H9 (cell line): ENCODE measurements around the gene STX8. TPM values are rescaled to one million over a fixed set of nuclear protein-coding genes. Genes with fewer than 3 reads are reported as not detected.
"Not testable (repeated sequence)": the region's sequence is repeated elsewhere in the genome, so short reads cannot be mapped to it uniquely, and the experiment has no call there.

Experiments used
- DNase-seq: peaks from one replicate; pipeline ENCODE4 v3.0.0-alpha.2; 2017
- H2AFZ ChIP-seq: one replicate; pipeline ENCODE4 v1.6.1; 2013; ENCODE audit warnings: mild to moderate bottlenecking, low read length, control low read depth, moderate library complexity
- H2AK5ac ChIP-seq: 2 replicates; pipeline ENCODE4 v1.6.1; 2013; ENCODE audit warnings: low read length, control low read depth, mixed read lengths; ENCODE audit not compliant: insufficient read length
- H2BK120ac ChIP-seq: one replicate; pipeline ENCODE4 v1.6.1; 2013; ENCODE audit warnings: low read depth, mild to moderate bottlenecking, low read length, control low read depth, inconsistent platforms; ENCODE audit not compliant: poor library complexity, severe bottlenecking
- H2BK12ac ChIP-seq: 2 replicates; pipeline ENCODE4 v1.6.1; 2013; ENCODE audit warnings: low read length, control low read depth, mixed read lengths, low read depth; ENCODE audit not compliant: insufficient read length
- H2BK15ac ChIP-seq: 2 replicates; pipeline ENCODE4 v1.6.1; 2013; ENCODE audit warnings: low read depth, low read length, control low read depth
- H2BK20ac ChIP-seq: one replicate; pipeline ENCODE4 v1.6.1; 2013; ENCODE audit warnings: low read depth, mild to moderate bottlenecking, low read length, control low read depth, inconsistent platforms; ENCODE audit not compliant: poor library complexity, severe bottlenecking
- H2BK5ac ChIP-seq: 2 replicates; pipeline ENCODE4 v1.6.1; 2013; ENCODE audit warnings: low read length, control low read depth, mixed read lengths; ENCODE audit not compliant: insufficient read length
- H3K14ac ChIP-seq: 2 replicates; pipeline ENCODE4 v1.6.1; 2013; ENCODE audit warnings: low read length, control low read depth; ENCODE audit not compliant: insufficient read depth
- H3K18ac ChIP-seq: 2 replicates; pipeline ENCODE4 v1.6.1; 2013; ENCODE audit warnings: low read depth, mild to moderate bottlenecking, mixed read lengths, low read length, control low read depth; ENCODE audit not compliant: insufficient read length
- H3K23ac ChIP-seq: 2 replicates; pipeline ENCODE4 v1.6.1; 2013; ENCODE audit warnings: low read length, control low read depth, mixed read lengths, low read depth; ENCODE audit not compliant: insufficient read length
- H3K23me2 ChIP-seq: 2 replicates; pipeline ENCODE4 v1.6.1; 2013; ENCODE audit warnings: low read depth, mild to moderate bottlenecking, mixed read lengths, low read length, control low read depth; ENCODE audit not compliant: insufficient read length, poor library complexity, severe bottlenecking
- H3K27ac ChIP-seq: 2 replicates; pipeline ENCODE4 v1.5.1; 2013; ENCODE audit warnings: low read length, control low read depth, mixed read lengths, low read depth; ENCODE audit not compliant: insufficient read length
- H3K27me3 ChIP-seq: 2 replicates; pipeline ENCODE4 v1.6.1; 2013; ENCODE audit warnings: low read length, control low read depth, inconsistent platforms; ENCODE audit not compliant: insufficient read depth
- H3K4ac ChIP-seq: 2 replicates; pipeline ENCODE4 v1.6.1; 2013; ENCODE audit warnings: low read depth, mild to moderate bottlenecking, control low read depth, inconsistent platforms, low read length, moderate library complexity
- H3K4me1 ChIP-seq: 2 replicates; pipeline ENCODE4 v1.6.1; 2013; ENCODE audit warnings: low read length, control low read depth, inconsistent platforms; ENCODE audit not compliant: insufficient read depth
- H3K4me2 ChIP-seq: 2 replicates; pipeline ENCODE4 v1.6.1; 2013; ENCODE audit warnings: low read length, control low read depth, mixed read lengths; ENCODE audit not compliant: insufficient read length, insufficient read depth
- H3K56ac ChIP-seq: 2 replicates; pipeline ENCODE4 v1.6.1; 2013; ENCODE audit warnings: low read depth, mild to moderate bottlenecking, mixed read lengths, low read length, control low read depth; ENCODE audit not compliant: insufficient read length
- H3K79me1 ChIP-seq: 2 replicates; pipeline ENCODE4 v1.6.1; 2013; ENCODE audit warnings: low read depth, mild to moderate bottlenecking, moderate library complexity, low read length, control low read depth, inconsistent platforms; ENCODE audit not compliant: insufficient read depth, poor library complexity, severe bottlenecking
- H3K79me2 ChIP-seq: 2 replicates; pipeline ENCODE4 v1.6.1; 2013; ENCODE audit warnings: low read length, control low read depth, inconsistent platforms; ENCODE audit not compliant: insufficient read depth
- H3K9ac ChIP-seq: 2 replicates; pipeline ENCODE4 v1.6.1; 2013; ENCODE audit warnings: low read length, control low read depth, mixed read lengths; ENCODE audit not compliant: insufficient read length; ENCODE audit errors: extremely low read depth
- H3K9me3 ChIP-seq: one replicate; pipeline ENCODE4 v1.6.1; 2013; ENCODE audit warnings: low read depth, low read length, inconsistent platforms; ENCODE audit not compliant: control insufficient read depth
- H3T11ph ChIP-seq: one replicate; pipeline ENCODE4 v1.6.1; 2013; ENCODE audit warnings: mild to moderate bottlenecking, low read length, control low read depth, inconsistent platforms
- H4K20me1 ChIP-seq: one replicate; pipeline ENCODE4 v1.6.1; 2013; ENCODE audit not compliant: control insufficient read depth, insufficient read length, insufficient read depth
- H4K5ac ChIP-seq: 2 replicates; pipeline ENCODE4 v1.6.1; 2013; ENCODE audit warnings: low read depth, mild to moderate bottlenecking, mixed read lengths, low read length, control low read depth; ENCODE audit not compliant: insufficient read length
- H4K8ac ChIP-seq: replicated peaks from 2 replicates; pipeline ENCODE4 v1.6.1; 2013; ENCODE audit warnings: low read length, control low read depth, mixed read lengths, low read depth; ENCODE audit not compliant: insufficient read length
- H4K91ac ChIP-seq: 2 replicates; pipeline ENCODE4 v1.6.1; 2013; ENCODE audit warnings: low read depth, mild to moderate bottlenecking, moderate library complexity, mixed read lengths, low read length, control low read depth; ENCODE audit not compliant: insufficient read length
- H3K27ac Mint-ChIP-seq, 3 experiments: 2 replicates in 2 of 3; 3 replicates in 1 of 3; pipeline ENCODE4 v1.8.0; 2020 to 2021; ENCODE audit warnings: mixed read lengths in 3 of 3, mild to moderate bottlenecking in 1 of 3, moderate library complexity in 1 of 3
- H3K27me3 Mint-ChIP-seq: 2 replicates; pipeline ENCODE4 v1.8.0; 2021; ENCODE audit warnings: low read depth, mild to moderate bottlenecking, moderate library complexity, mixed read lengths
- H3K36me3 Mint-ChIP-seq, 3 experiments: 2 replicates in 2 of 3; 3 replicates in 1 of 3; pipeline ENCODE4 v1.8.0; 2020 to 2021; ENCODE audit warnings: low read depth in 3 of 3, mixed read lengths in 3 of 3; ENCODE audit not compliant: insufficient read depth in 1 of 3
- H3K4me1 Mint-ChIP-seq, 2 experiments: 2 replicates each; pipeline ENCODE4 v1.8.0; 2020; ENCODE audit warnings: mixed read lengths in 2 of 2
- H3K4me3 Mint-ChIP-seq, 2 experiments: 2 replicates in 1 of 2; 3 replicates in 1 of 2; pipeline ENCODE4 v1.8.0; 2020 to 2021; ENCODE audit warnings: mild to moderate bottlenecking in 2 of 2, mixed read lengths in 2 of 2, moderate library complexity in 1 of 2
- H3K9me3 Mint-ChIP-seq, 2 experiments: 2 replicates in 1 of 2; 3 replicates in 1 of 2; pipeline ENCODE4 v1.8.0; 2020; ENCODE audit warnings: mild to moderate bottlenecking in 2 of 2, mixed read lengths in 2 of 2, moderate library complexity in 1 of 2
- CTCF ChIP-seq: fragments of 200-600 bp; sonication (generic); conservative IDR thresholded peaks from 3 replicates; pipeline ENCODE4 v1.8.0; 2021; ENCODE audit warnings: antibody characterized with exemption, mild to moderate bottlenecking
- WGBS: extraction: QIAGEN DNeasy Blood & Tissue Kit; methylation state at CpG from one replicate; pipeline ENCODE4 v1.1.7; 2013; ENCODE audit warnings: missing lambda C conversion rate, low lambda C conversion rate, mixed read lengths; ENCODE audit not compliant: insufficient read length; ENCODE audit errors: extremely low coverage; 5-methylcytosine and 5-hydroxymethylcytosine counted together
- total RNA-seq: library from RNA; stranded (reverse); gene quantifications from 2 replicates; pipeline ENCODE4 v1.2.1, GENCODE V29; 2021

The STX8 gene
- total RNA-seq, 1 experiment from 2014 or later = 55.1 TPM

GRCh38 chr17:9451934-9452333 lies 123.7 kb downstream of the STX8 start:
- Histone ChIP-seq H4K91ac (no peak overlapping the region), H3K79me2 (no peaks in the 10 kb centered on the region), H3K14ac (no peak overlapping the region), H3K56ac (no peak overlapping the region), H3K9me3 (no peaks in the 10 kb centered on the region), H3K27ac (no peak overlapping the region), H3K23me2 (no peaks in the 10 kb centered on the region), H4K5ac (no peak overlapping the region), H3K4me1 (no peaks in the 10 kb centered on the region), H3K9ac (no peak overlapping the region), H3K79me1 (no peaks in the 10 kb centered on the region), H2BK20ac (no peak overlapping the region), H2BK120ac (no peak overlapping the region), H3K4me2 (no peak overlapping the region), H2BK15ac (no peak overlapping the region), H3K4ac (no peak overlapping the region), H3K18ac (no peak overlapping the region), H2BK5ac (no peak overlapping the region), H3K27me3 (no peaks in the 10 kb centered on the region), H2AK5ac (no peak overlapping the region), H2AFZ (no peak overlapping the region), H4K20me1 (no peaks in the 10 kb centered on the region), H3T11ph (no peak overlapping the region), H4K8ac (no peak overlapping the region), H3K23ac (no peak overlapping the region), H2BK12ac (no peak overlapping the region)
- Mint-ChIP-seq H3K4me3 (no peak overlapping the region), H3K4me1 (no peaks in the 10 kb centered on the region), H3K9me3 (no peaks in the 10 kb centered on the region; a peak in 1 of 5 replicates), H3K27ac (no peak overlapping the region), H3K36me3 (no peaks in the 10 kb centered on the region; a peak in 1 of 7 replicates), H3K27me3 (no peaks in the 10 kb centered on the region)
- no peak for DNase-seq
- WGBS = no CpG with 5 or more reads among the region's 1 CpG
- TF ChIP-seq CTCF = no peak

DNA sequence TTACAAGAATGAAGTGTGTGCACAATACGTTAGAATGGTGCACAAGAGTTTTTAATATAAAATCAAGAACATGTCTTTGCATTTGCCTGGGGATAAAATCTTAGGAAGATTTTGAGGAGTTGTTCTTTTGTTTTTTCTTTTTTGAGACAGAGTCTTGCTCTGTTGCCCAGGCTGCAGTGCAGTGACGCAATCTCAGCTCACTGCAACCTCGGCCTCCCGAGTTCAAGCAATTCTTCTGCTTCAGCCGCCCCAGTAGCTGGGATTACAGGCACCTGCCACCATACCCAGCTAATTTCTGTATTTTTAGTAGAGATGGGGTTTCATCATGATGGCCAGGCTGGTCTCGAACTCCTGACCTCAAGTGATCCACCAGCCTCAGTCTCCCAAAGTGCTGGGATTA lies 128.3 kb downstream of the STX8 start:
- not testable (repeated sequence) for H3K9me3 Mint-ChIP-seq, H2BK15ac ChIP-seq, H4K91ac ChIP-seq, H3K27me3 ChIP-seq, H3K4ac ChIP-seq, H3K4me3 Mint-ChIP-seq, H3K27ac ChIP-seq, H3K27ac Mint-ChIP-seq, H3K23me2 ChIP-seq, H3K4me1 Mint-ChIP-seq, H2AK5ac ChIP-seq, H3K27me3 Mint-ChIP-seq, H3K4me1 ChIP-seq, H3K79me1 ChIP-seq, H3K79me2 ChIP-seq, H3K23ac ChIP-seq, H4K20me1 ChIP-seq, H2BK120ac ChIP-seq, H2BK12ac ChIP-seq, H3K18ac ChIP-seq, H4K5ac ChIP-seq, H3K9ac ChIP-seq, H3K36me3 Mint-ChIP-seq, H3K4me2 ChIP-seq, H3K14ac ChIP-seq, H3K9me3 ChIP-seq, H3K56ac ChIP-seq, H2AFZ ChIP-seq, H4K8ac ChIP-seq, H3T11ph ChIP-seq, H2BK20ac ChIP-seq, DNase-seq, H2BK5ac ChIP-seq
- no CpG with 5 or more reads among the region's 6 CpGs for WGBS
